Loucy (cell line): ENCODE measurements around the gene RHEB.

ENCODE experiments used
- H2AFZ ChIP-seq: fragments of 200-600 bp; sonication (generic); 2 replicates; pipeline ENCODE4 v1.6.0; 2016; ENCODE audit warnings: antibody characterized with exemption, mild to moderate bottlenecking, low read length, moderate library complexity
- H3F3A ChIP-seq: fragments of 200-600 bp; 2 replicates; pipeline ENCODE4 v1.6.0; 2016; ENCODE audit warnings: antibody characterized with exemption, low read depth, mild to moderate bottlenecking
- H3K27me3 ChIP-seq: fragments of 200-600 bp; sonication (generic); 2 replicates; pipeline ENCODE4 v1.6.1; 2014; ENCODE audit warnings: low read length, mild to moderate bottlenecking; ENCODE audit not compliant: insufficient read depth, poor library complexity, severe bottlenecking
- H3K36me3 ChIP-seq: fragments of 200-600 bp; sonication (generic); 2 replicates; pipeline ENCODE4 v1.6.1; 2016; ENCODE audit warnings: low read length; ENCODE audit not compliant: insufficient read depth
- H3K4me1 ChIP-seq: fragments of 200-600 bp; sonication (generic); 2 replicates; pipeline ENCODE4 v1.5.1; 2014; ENCODE audit warnings: low read length, mild to moderate bottlenecking; ENCODE audit not compliant: insufficient read depth, poor library complexity, severe bottlenecking
- H3K4me2 ChIP-seq: fragments of 200-600 bp; sonication (generic); 2 replicates; pipeline ENCODE4 v1.6.0; 2014; ENCODE audit warnings: antibody characterized with exemption, low read length, low read depth, mild to moderate bottlenecking; ENCODE audit not compliant: poor library complexity, severe bottlenecking
- H3K4me3 ChIP-seq: fragments of 200-600 bp; sonication (generic); 2 replicates; pipeline ENCODE4 v1.5.1; 2014; ENCODE audit warnings: low read length, mild to moderate bottlenecking, mixed read lengths; ENCODE audit not compliant: poor library complexity, severe bottlenecking
- H3K79me2 ChIP-seq: fragments of 200-600 bp; sonication (generic); 2 replicates; pipeline ENCODE4 v1.6.1; 2014; ENCODE audit warnings: low read length; ENCODE audit not compliant: insufficient read depth
- H3K9ac ChIP-seq: fragments of 200-600 bp; sonication (generic); 2 replicates; pipeline ENCODE4 v1.6.0; 2014; ENCODE audit warnings: mild to moderate bottlenecking, low read depth, low read length, moderate library complexity; ENCODE audit not compliant: poor library complexity, severe bottlenecking
- H3K9me2 ChIP-seq: fragments of 200-600 bp; sonication (generic); replicated peaks from 2 replicates; pipeline ENCODE4 v1.6.1; 2016; ENCODE audit warnings: low read depth, low read length, mixed read lengths
- H3K9me3 ChIP-seq: fragments of 200-600 bp; sonication (generic); 2 replicates; pipeline ENCODE4 v1.6.1; 2014; ENCODE audit warnings: mild to moderate bottlenecking, antibody characterized with exemption, low read length, low read depth; ENCODE audit not compliant: insufficient read depth
- H4K20me1 ChIP-seq: fragments of 200-600 bp; sonication (generic); 2 replicates; pipeline ENCODE4 v1.6.0; 2014; ENCODE audit warnings: antibody characterized with exemption, low read length, mild to moderate bottlenecking; ENCODE audit not compliant: insufficient read depth, poor library complexity, severe bottlenecking
- CTCF ChIP-seq: fragments of 200-600 bp; sonication (generic); conservative IDR thresholded peaks from 2 replicates; pipeline ENCODE4 v1.5.1; 2014; ENCODE audit warnings: mild to moderate bottlenecking, antibody characterized with exemption, low read length
- EZH2phosphoT487 ChIP-seq: fragments of 200-600 bp; IDR thresholded peaks from 2 replicates; pipeline ENCODE4 v1.6.1; 2018; ENCODE audit warnings: antibody characterized with exemption, mild to moderate bottlenecking, moderate library complexity, borderline replicate concordance

The RHEB gene

GRCh38 chr7:151514461-151515275, 5.0 kb downstream of the RHEB start:
- Histone ChIP-seq H2AFZ (no peak overlapping the region), H3K9ac (no peak overlapping the region), H3F3A (no peaks in the 10 kb centered on the region), H3K4me2 (peak overlapping the region; percentile 98), H4K20me1 (peaks cover 93% of the 10 kb centered on the region), H3K27me3 (no peaks in the 10 kb centered on the region), H3K79me2 (peaks cover 97% of the 10 kb centered on the region), H3K4me1 (peaks cover 58% of the 10 kb centered on the region), H3K9me3 (no peaks in the 10 kb centered on the region), H3K4me3 (peak overlapping the region; percentile 95), H3K36me3 (no peaks in the 10 kb centered on the region), H3K9me2 (no peaks in the 10 kb centered on the region)
- TF ChIP-seq EZH2phosphoT487 = no peak
- TF ChIP-seq CTCF = no peak

GRCh38 chr7:151513133-151513532, 6.6 kb downstream of the RHEB start:
- Histone ChIP-seq H3K9ac (peak overlapping the region; percentile 1), H3F3A (no peaks in the 10 kb centered on the region), H3K9me3 (no peaks in the 10 kb centered on the region), H3K4me3 (peak overlapping the region; percentile 95), H3K36me3 (no peaks in the 10 kb centered on the region), H2AFZ (no peak overlapping the region), H3K4me1 (peaks cover 58% of the 10 kb centered on the region), H3K79me2 (peaks cover 100% of the 10 kb centered on the region), H3K27me3 (no peaks in the 10 kb centered on the region), H3K4me2 (peak overlapping the region; percentile 98), H4K20me1 (peaks cover 100% of the 10 kb centered on the region), H3K9me2 (no peaks in the 10 kb centered on the region)
- TF ChIP-seq CTCF = no peak
- no peak for TF ChIP-seq EZH2phosphoT487

- Histone ChIP-seq H4K20me1 (peaks cover 100% of the 10 kb centered on the region), H3K27me3 (no peaks in the 10 kb centered on the region), H3K4me2 (peak overlapping the region; percentile 98), H3K36me3 (no peaks in the 10 kb centered on the region), H3F3A (no peaks in the 10 kb centered on the region), H3K9me2 (no peaks in the 10 kb centered on the region), H3K9ac (peak overlapping the region; percentile 1), H3K4me3 (peak overlapping the region; percentile 95), H3K9me3 (no peaks in the 10 kb centered on the region), H3K79me2 (peaks cover 100% of the 10 kb centered on the region), H3K4me1 (peaks cover 56% of the 10 kb centered on the region), H2AFZ (no peak overlapping the region)
- TF ChIP-seq EZH2phosphoT487 (no peak), CTCF (no peak)
These were observed 7.3 kb downstream of the RHEB start for GRCh38 chr7:151512353-151512752.
